Large intestine (tissue), 3 donors: Measurements from ENCODE around the gene ANKLE2. TPM values are rescaled to one million over a fixed set of nuclear protein-coding genes. Genes with fewer than 3 reads are reported as not detected.
"Not testable (repeated sequence)": the region's sequence is repeated elsewhere in the genome, so short reads cannot be mapped to it uniquely, and the experiment has no call there.

Experiments used
- DNase-seq, 2 donors: peaks; one replicate each; pipeline versions ENCODE4 v3.0.0 to v3.0.0-alpha.2; 2013
- H3K27ac ChIP-seq: one replicate; pipeline ENCODE4 v1.5.1; 2013; ENCODE audit warnings: low read length
- H3K27me3 ChIP-seq: 2 replicates; pipeline ENCODE4 v1.6.1; 2013; ENCODE audit warnings: low read length; ENCODE audit not compliant: control insufficient read depth, insufficient read depth
- H3K36me3 ChIP-seq: 2 replicates; pipeline ENCODE4 v1.6.1; 2013; ENCODE audit warnings: low read length; ENCODE audit not compliant: control insufficient read depth, insufficient read depth
- H3K4me1 ChIP-seq: one replicate; pipeline ENCODE4 v1.6.1; 2013; ENCODE audit warnings: low read length; ENCODE audit not compliant: control insufficient read depth, insufficient read depth
- H3K4me3 ChIP-seq: one replicate; pipeline ENCODE4 v1.5.1; 2013; ENCODE audit warnings: low read length
- H3K9me3 ChIP-seq: one replicate; pipeline ENCODE4 v1.6.1; 2013; ENCODE audit warnings: mild to moderate bottlenecking, low read depth, low read length, moderate library complexity; ENCODE audit not compliant: control insufficient read depth
- WGBS: methylation state at CpG from one replicate; pipeline ENCODE4 v1.1.5; 2013; ENCODE audit warnings: low lambda C conversion rate; ENCODE audit not compliant: insufficient coverage; 5-methylcytosine and 5-hydroxymethylcytosine counted together
- polyA plus RNA-seq: library from polyadenylated mRNA; unstranded; fragments of 120-200 nt; gene quantifications from one replicate; pipeline ENCODE4 v1.2.1, GENCODE V29; 2013

Gene ANKLE2
- polyA plus RNA-seq, 1 donor: 60.2 TPM

DNA sequence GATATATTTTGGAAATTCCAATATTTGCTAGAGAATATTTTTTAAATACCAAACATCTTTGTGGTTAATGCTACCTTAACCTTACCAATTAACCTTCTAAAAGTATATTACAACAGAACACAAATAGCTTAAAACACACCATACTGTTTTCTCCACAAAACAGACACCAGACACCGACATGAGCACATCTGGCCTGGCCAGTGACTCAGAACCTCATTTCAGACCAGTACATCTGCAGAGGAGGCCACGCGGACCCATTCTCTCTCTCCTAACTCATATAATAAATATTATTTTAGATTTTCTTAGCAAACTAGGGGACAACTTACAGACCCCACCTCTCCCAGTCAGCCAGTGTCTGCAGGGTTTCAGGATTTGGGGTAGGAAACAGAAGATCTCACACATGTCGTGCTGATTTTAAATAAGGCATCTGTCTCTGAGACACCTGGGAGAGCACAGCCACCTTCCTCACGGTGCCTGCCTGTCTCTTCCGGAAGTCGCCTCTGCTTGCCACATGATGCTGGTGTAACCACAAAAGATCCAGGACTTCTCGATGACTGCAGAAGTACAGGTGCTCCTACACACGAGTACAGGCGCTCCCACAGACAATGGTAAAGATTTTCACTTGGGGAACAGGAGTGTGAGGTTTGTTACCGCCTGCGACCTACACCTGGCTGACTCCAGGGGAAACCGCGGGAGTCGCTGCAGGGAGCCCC lies 9.7 kb upstream of the ANKLE2 start:
- no peaks in the 10 kb centered on the region for H3K4me1 ChIP-seq
- no CpG with 5 or more reads among the region's 15 CpGs for WGBS
- no peak for DNase-seq
- peaks cover 52% of the 10 kb centered on the region for H3K36me3 ChIP-seq
- H3K27me3 ChIP-seq: no peaks in the 10 kb centered on the region
- no peaks in the 10 kb centered on the region for H3K9me3 ChIP-seq
- H3K4me3 ChIP-seq: no peak overlapping the region
- H3K27ac ChIP-seq: no peak overlapping the region

DNA sequence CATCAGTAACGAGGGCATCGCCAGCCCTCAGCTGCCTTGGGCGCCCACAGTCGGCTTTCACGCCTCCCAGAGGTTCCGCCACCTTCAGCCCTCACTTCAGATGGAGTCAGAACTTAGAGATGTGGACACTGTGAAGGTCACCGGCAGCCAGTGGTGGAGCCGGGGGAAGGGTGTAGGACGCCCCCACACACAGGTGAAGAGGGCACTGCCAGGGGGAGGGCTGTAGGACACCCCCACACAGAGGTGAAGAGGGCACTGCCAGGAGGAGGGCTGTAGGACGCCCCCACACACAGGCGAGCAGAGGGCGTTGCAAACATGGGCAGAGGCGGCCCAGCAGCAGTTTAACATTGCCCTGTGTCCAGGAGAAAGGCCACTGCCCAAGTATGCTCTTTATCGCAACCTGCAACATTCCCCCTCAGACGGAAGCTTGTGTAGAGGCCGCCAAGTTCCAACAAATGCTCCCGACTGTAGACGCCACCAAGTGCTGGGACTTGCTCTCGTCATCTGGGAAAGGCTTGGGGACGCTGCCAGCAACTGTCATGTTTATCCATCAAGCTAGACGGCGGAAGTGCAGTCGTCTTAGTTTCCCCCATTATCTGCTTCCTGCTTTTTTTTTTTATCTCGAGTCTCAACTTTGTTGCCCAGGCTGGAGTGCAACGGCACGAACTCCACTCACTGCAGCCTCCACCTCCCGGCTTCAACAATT lies 4.9 kb upstream of the ANKLE2 start:
- no peaks in the 10 kb centered on the region for H3K27me3 ChIP-seq
- peaks cover 13% of the 10 kb centered on the region for H3K36me3 ChIP-seq
- H3K27ac ChIP-seq: no peak overlapping the region
- DNase-seq: peak in 1 of 2 donors; percentile 20
- H3K4me3 ChIP-seq: no peak overlapping the region
- H3K9me3 ChIP-seq: no peaks in the 10 kb centered on the region
- WGBS: 57% methylated on average over 6 of the region's 27 CpGs
- H3K4me1 ChIP-seq: no peaks in the 10 kb centered on the region

DNA sequence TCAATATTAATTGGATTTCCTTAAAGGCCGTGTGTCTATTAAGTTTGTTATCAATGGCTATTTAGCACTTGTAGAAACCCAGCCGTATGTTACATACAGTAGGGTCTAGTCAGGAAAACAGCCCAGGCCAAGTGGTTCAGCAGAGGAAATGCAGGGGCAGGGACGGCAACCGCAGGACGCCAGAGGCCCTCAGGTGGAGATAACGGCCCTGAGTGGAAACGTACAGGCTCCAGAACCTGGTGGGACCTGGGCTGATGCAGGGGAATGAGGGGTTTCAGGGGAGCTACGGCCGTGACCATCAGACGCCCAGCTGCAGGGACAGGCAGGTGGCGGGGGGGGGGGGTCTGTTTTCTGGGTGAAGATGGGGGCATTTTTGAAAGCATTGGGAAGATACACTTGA lies 3.7 kb upstream of the ANKLE2 start:
- no peaks in the 10 kb centered on the region for H3K9me3 ChIP-seq
- no peak for DNase-seq
- no peaks in the 10 kb centered on the region for H3K27me3 ChIP-seq
- no peak overlapping the region for H3K27ac ChIP-seq
- no CpG with 5 or more reads among the region's 11 CpGs for WGBS
- no peaks in the 10 kb centered on the region for H3K4me1 ChIP-seq
- no peak overlapping the region for H3K4me3 ChIP-seq
- peaks cover 8% of the 10 kb centered on the region for H3K36me3 ChIP-seq

DNA sequence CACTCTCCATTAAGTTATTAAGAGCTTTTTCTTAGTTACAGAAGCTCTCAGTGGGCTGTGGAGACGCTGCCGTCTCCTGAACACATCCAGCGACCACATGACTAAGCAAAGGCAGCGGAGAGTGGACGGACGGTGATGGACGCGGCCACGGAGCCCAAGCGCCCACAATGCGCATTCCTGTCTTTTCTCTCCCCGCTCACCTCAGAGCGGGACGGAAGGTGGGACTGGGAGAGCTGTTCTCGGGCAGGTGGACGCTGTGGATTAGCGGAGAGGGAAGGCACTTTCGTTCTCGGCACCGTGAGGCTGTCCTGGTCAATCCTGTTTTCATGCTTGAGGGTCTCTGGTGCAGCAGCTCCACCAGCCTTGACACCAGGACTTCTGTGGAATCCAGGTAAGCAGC lies 2.6 kb upstream of the ANKLE2 start:
- WGBS: no CpG with 5 or more reads among the region's 20 CpGs
- no peaks in the 10 kb centered on the region for H3K27me3 ChIP-seq
- no peak overlapping the region for H3K27ac ChIP-seq
- peaks cover 4% of the 10 kb centered on the region for H3K36me3 ChIP-seq
- H3K4me1 ChIP-seq: peaks cover 3% of the 10 kb centered on the region
- no peak for DNase-seq
- no peaks in the 10 kb centered on the region for H3K9me3 ChIP-seq
- H3K4me3 ChIP-seq: no peak overlapping the region

DNA sequence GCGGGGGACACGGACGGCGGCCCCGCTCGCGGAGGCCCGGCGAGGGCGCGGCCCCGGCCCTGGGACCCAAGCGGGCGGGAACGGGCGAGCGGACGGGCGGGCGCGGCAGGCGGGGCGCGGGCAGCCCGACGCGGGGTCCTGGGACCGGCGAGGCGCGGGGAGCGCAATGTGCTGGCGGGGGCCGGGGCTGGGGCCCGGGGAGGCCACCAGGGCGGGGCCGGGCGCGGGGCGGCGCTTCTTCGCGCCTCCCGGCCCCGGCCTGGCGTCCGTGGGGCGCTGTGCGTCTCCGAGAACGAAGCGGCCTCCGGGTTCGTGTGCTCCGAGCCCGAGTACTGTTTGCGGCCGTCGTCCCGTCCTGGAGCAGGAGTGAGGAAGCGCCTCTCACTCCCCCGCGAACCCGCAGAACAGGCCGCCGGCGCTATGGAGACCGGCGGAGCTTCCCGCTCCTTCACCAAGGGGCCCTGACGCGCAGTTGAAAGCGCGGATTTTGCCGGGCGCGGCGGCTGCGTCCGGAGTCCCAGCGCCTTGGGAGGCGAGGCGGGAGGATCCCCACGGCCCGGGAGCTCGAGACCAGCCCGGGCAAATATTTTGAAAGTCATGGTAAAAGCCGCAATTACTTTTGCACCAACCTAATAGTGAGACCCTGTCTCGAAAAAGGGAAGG lies 420 bp upstream of the ANKLE2 start:
- peak overlapping the region; percentile 84 for H3K27ac ChIP-seq
- H3K4me3 ChIP-seq: peak overlapping the region; percentile 65
- H3K36me3 ChIP-seq: peaks cover 14% of the 10 kb centered on the region
- no CpG with 5 or more reads among the region's 89 CpGs for WGBS
- no peaks in the 10 kb centered on the region for H3K27me3 ChIP-seq
- H3K9me3 ChIP-seq: no peaks in the 10 kb centered on the region
- DNase-seq: peak; percentile 85 to 93
- H3K4me1 ChIP-seq: peaks cover 3% of the 10 kb centered on the region

DNA sequence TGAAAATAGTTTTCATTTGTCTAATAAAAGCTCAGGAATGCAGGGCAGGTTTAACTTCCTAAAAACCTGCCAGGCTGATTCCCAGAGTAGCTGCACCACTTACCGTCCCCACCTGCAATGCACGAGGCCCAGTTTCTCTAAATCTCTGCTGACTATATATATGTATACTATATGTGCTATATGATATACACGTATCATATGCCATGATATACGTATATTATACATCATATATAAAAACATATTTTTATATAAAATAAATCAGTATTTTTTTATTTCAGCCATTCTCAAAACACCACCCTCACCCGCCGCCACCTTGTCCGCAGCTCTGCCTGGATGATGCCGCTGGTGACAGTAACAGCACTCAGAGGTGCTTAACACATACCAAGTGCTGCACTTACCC lies 2.3 kb downstream of the ANKLE2 start:
- no CpG with 5 or more reads among the region's 8 CpGs for WGBS
- DNase-seq: no peak
- H3K4me3 ChIP-seq: no peak overlapping the region
- peaks cover 25% of the 10 kb centered on the region for H3K36me3 ChIP-seq
- H3K27ac ChIP-seq: no peak overlapping the region
- H3K9me3 ChIP-seq: no peaks in the 10 kb centered on the region
- H3K4me1 ChIP-seq: peaks cover 3% of the 10 kb centered on the region
- no peaks in the 10 kb centered on the region for H3K27me3 ChIP-seq

DNA sequence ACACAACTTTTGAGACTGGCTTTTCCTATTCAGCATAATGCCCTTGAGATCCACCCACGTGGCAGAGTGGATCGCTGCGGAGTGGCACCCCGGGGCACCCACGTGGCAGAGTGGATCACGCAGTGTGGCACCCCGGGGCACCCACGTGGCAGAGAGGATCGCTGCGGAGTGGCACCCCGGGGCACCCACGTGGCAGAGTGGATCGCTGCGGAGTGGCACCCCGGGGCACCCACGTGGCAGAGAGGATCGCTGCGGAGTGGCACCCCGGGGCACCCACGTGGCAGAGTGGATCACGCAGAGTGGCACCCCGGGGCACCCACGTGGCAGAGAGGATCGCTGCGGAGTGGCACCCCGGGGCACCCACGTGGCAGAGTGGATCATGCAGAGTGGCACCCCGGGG lies 2.8 kb downstream of the ANKLE2 start:
- not testable (repeated sequence) for H3K27ac ChIP-seq, H3K4me3 ChIP-seq, H3K4me1 ChIP-seq, H3K9me3 ChIP-seq, H3K27me3 ChIP-seq, DNase-seq
- WGBS: no CpG with 5 or more reads among the region's 28 CpGs
- H3K36me3 ChIP-seq: peaks cover 26% of the 10 kb centered on the region

DNA sequence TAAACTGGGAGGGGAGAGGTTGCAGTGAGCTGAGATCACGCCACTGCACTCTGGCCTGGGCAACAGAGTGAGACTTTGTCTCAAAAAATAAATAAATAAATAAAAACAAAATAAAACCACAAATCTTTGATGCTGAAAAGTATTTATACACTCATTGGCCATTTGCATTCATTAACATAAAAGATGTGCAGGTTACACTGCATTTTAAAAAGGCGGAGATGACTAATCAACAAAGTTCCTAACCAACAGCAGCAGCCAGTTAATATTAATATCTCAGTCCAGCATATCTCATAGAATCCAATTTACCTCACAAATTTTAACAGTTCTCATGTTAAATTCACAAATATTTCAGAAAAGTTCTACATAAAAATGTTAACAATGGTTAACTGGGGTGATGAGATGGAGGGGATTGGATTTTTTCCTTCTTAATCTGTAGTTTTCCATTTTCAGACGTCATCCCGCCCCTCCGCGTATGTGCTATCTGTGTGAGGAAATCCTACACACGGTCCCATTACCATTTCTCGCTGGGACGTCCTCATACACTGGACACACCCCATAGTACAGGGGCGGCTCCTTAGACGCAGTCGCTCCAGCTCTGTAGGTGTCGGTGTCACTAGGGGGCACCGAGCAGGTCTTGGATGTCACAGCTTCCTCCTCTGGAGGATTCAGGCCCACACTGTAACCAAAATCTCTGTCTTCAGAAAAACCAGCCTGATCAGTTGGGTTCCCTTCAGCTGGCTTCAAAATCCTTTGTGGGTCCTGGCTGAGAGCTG lies 7.3 kb downstream of the ANKLE2 start:
- Histone ChIP-seq H3K27me3 (no peaks in the 10 kb centered on the region), H3K4me1 (no peaks in the 10 kb centered on the region), H3K4me3 (no peak overlapping the region), H3K9me3 (no peaks in the 10 kb centered on the region), H3K36me3 (peaks cover 66% of the 10 kb centered on the region), H3K27ac (no peak overlapping the region)
- WGBS: 100% methylated on average over 1 of the region's 14 CpGs
- DNase-seq: no peak

DNA sequence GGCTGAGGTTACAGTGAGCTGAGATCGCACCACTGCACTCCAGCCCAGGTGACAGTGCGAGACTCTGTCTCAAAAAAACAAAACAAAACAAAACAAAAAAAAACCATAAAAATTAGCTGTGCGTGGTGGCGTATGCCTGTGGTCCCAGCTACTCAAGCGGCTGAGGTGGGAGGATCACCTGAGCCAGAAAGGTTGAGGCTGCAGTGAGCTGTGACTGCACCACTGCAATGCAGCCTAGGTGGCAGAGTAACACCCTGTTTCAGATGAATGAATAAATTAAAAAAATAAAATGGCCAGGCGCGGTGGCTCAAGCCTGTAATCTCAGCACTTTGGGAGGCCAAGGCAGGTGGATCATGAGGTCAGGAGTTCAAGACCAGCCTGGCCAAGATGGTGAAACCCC lies 8.0 kb downstream of the ANKLE2 start:
- not testable (repeated sequence) for H3K27me3 ChIP-seq, H3K4me3 ChIP-seq, H3K27ac ChIP-seq, H3K4me1 ChIP-seq, H3K9me3 ChIP-seq, DNase-seq
- no CpG with 5 or more reads among the region's 7 CpGs for WGBS
- H3K36me3 ChIP-seq: peaks cover 71% of the 10 kb centered on the region

DNA sequence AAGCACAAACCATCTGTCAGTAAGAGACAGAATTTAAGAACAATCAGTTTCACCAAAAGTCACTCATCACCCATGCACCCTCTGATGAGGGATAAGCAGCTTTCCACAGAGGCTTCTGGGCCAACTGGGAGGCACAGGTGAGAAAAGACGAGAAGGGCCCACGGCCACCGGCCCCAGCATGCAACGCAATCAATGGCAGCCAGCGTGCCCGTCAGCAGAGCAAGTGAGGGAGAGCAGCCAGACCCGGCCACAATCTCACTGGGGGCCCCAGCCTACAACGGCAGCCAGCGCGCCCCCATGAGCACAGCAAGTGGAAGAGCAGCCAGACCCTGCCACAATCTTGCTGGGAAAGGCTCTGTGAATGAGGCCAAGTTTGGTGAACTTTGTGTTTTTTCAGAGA lies 13.3 kb downstream of the ANKLE2 start:
- WGBS: no CpG with 5 or more reads among the region's 10 CpGs
- H3K4me3 ChIP-seq: no peak overlapping the region
- H3K27ac ChIP-seq: no peak overlapping the region

More for the DNA sequence above, 13.3 kb downstream of the ANKLE2 start:
- Histone ChIP-seq H3K36me3 (peaks cover 88% of the 10 kb centered on the region), H3K27me3 (no peaks in the 10 kb centered on the region), H3K4me1 (no peaks in the 10 kb centered on the region), H3K9me3 (no peaks in the 10 kb centered on the region)
- DNase-seq: no peak
